GM23338 (cell line): ENCODE data around the gene KIAA1671. TPM values are rescaled to one million over a fixed set of nuclear protein-coding genes. Genes with fewer than 3 reads are reported as not detected.
"Not testable (repeated sequence)": the region's sequence is repeated elsewhere in the genome, so short reads cannot be mapped to it uniquely, and the experiment has no call there.

Source experiments
- ATAC-seq: fragments of 200-7000 bp; cut with Tn5 transposase; 3 replicates; pipeline ENCODE4 v1.9.1; 2020
- DNase-seq: peaks from one replicate; pipeline ENCODE4 v3.0.0-alpha.2; 2015; ENCODE audit warnings: low spot score
- H2AFZ ChIP-seq: fragments of 200-600 bp; sonication (generic); 2 replicates; pipeline ENCODE4 v1.8.0; 2016; ENCODE audit warnings: antibody characterized with exemption, mild to moderate bottlenecking, moderate library complexity
- H3F3A ChIP-seq: fragments of 200-600 bp; sonication (generic); replicated peaks from 2 replicates; pipeline ENCODE4 v1.8.0; 2017; ENCODE audit warnings: antibody characterized with exemption, mixed run types, low read depth
- H3K27ac ChIP-seq: fragments of 200-600 bp; sonication (generic); 2 replicates; pipeline ENCODE4 v1.6.1; 2016; ENCODE audit warnings: low read depth
- H3K27me3 ChIP-seq: fragments of 200-600 bp; sonication (generic); 2 replicates; pipeline ENCODE4 v1.8.0; 2016; ENCODE audit warnings: mild to moderate bottlenecking, mixed run types, moderate library complexity; ENCODE audit not compliant: insufficient read depth
- H3K36me3 ChIP-seq: fragments of 200-600 bp; sonication (generic); 2 replicates; pipeline ENCODE4 v1.8.0; 2016; ENCODE audit warnings: mild to moderate bottlenecking; ENCODE audit not compliant: insufficient read depth
- H3K4me1 ChIP-seq: fragments of 200-600 bp; sonication (generic); 2 replicates; pipeline ENCODE4 v1.8.0; 2016; ENCODE audit warnings: mild to moderate bottlenecking, moderate library complexity; ENCODE audit not compliant: insufficient read depth
- H3K4me2 ChIP-seq: fragments of 200-600 bp; sonication (generic); 2 replicates; pipeline ENCODE4 v1.7.1; 2017; ENCODE audit warnings: mixed run types
- H3K4me3 ChIP-seq: fragments of 200-600 bp; sonication (generic); 2 replicates; pipeline ENCODE4 v1.6.1; 2016; ENCODE audit warnings: mixed run types
- H3K79me2 ChIP-seq: fragments of 200-600 bp; sonication (generic); replicated peaks from 2 replicates; pipeline ENCODE4 v1.8.0; 2017; ENCODE audit warnings: mild to moderate bottlenecking; ENCODE audit not compliant: insufficient read depth
- H3K9me2 ChIP-seq: fragments of 200-600 bp; sonication (generic); 2 replicates; pipeline ENCODE4 v1.8.0; 2017; ENCODE audit not compliant: insufficient read depth
- H4K20me1 ChIP-seq: fragments of 200-600 bp; sonication (generic); replicated peaks from 2 replicates; pipeline ENCODE4 v1.8.0; 2017; ENCODE audit warnings: mild to moderate bottlenecking; ENCODE audit not compliant: insufficient read depth
- H3K27ac Mint-ChIP-seq: 2 replicates; pipeline ENCODE4 v1.8.0; 2020; ENCODE audit warnings: inconsistent platforms, mild to moderate bottlenecking, moderate library complexity, mixed read lengths
- H3K27me3 Mint-ChIP-seq: 3 replicates; pipeline ENCODE4 v1.8.0; 2022; ENCODE audit warnings: low read depth, mild to moderate bottlenecking, moderate library complexity, mixed read lengths, inconsistent platforms; ENCODE audit not compliant: insufficient read depth, poor library complexity
- H3K36me3 Mint-ChIP-seq: 3 replicates; pipeline ENCODE4 v1.8.0; 2021; ENCODE audit warnings: low read depth, mild to moderate bottlenecking, inconsistent platforms, moderate library complexity, mixed read lengths
- H3K4me1 Mint-ChIP-seq: 3 replicates; pipeline ENCODE4 v1.8.0; 2020; ENCODE audit warnings: mild to moderate bottlenecking, inconsistent platforms, mixed read lengths
- H3K4me3 Mint-ChIP-seq: 3 replicates; pipeline ENCODE4 v1.8.0; 2021; ENCODE audit warnings: moderate library complexity, mild to moderate bottlenecking, inconsistent platforms, mixed read lengths
- H3K9me3 Mint-ChIP-seq: 3 replicates; pipeline ENCODE4 v1.8.0; 2020; ENCODE audit warnings: moderate library complexity, mild to moderate bottlenecking, inconsistent platforms, mixed read lengths
- polyA plus RNA-seq: library from polyadenylated mRNA; unstranded; fragments of >200 nt; fragmentation: Nextera tagmentation; extraction: Ambion mirVana; gene quantifications from 2 replicates; pipeline ENCODE4 v1.2.1, GENCODE V29; 2016
- total RNA-seq: library from RNA; depleted of rRNA; stranded (reverse); fragments of >200 nt; shearing (Covaris generic); gene quantifications from 2 replicates; pipeline ENCODE4 v1.2.3, GENCODE V29; 2014
- TF ChIP-seq, protein P1 (sequence below): fragments of 250-450 bp; sonication (Bioruptor Pico); IDR thresholded peaks from 2 replicates; pipeline ENCODE4 v1.5.0; 2020; ENCODE audit warnings: mild to moderate bottlenecking, moderate library complexity
- TF ChIP-seq, protein P2 (sequence below): IDR thresholded peaks from one replicate; pipeline ENCODE4 v1.6.1; 2018; ENCODE audit warnings: antibody characterized with exemption; ENCODE audit not compliant: unreplicated experiment
- TF ChIP-seq, protein P3 (sequence below): IDR thresholded peaks from 2 replicates; pipeline ENCODE4 v1.6.1; 2016; ENCODE audit warnings: antibody characterized with exemption

The KIAA1671 gene
- total and polyA plus RNA-seq, 2 experiments from 2014 or later: 6.1 to 27.2 TPM

DNA sequence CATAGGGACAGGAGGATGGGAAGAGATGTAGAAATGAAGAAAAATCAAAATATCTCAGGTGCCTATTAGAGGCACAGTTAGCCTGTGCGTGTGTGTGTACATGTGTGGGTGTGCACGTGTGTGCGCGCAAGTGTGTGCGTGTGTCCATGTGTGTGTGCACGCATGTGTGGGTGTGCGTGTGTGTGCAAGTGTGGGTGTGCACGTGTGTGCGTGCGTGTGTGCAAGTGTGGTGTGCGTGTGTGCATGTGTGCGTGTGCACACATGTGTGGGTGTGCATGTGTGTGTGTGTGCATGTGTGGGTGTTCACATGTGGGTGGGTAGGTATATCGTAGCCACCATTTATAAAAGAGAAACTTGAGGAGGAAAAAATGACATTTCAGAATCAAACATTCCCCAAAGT lies 276.3 kb downstream of the KIAA1671 start (continued):
- TF ChIP-seq, protein P1, sequence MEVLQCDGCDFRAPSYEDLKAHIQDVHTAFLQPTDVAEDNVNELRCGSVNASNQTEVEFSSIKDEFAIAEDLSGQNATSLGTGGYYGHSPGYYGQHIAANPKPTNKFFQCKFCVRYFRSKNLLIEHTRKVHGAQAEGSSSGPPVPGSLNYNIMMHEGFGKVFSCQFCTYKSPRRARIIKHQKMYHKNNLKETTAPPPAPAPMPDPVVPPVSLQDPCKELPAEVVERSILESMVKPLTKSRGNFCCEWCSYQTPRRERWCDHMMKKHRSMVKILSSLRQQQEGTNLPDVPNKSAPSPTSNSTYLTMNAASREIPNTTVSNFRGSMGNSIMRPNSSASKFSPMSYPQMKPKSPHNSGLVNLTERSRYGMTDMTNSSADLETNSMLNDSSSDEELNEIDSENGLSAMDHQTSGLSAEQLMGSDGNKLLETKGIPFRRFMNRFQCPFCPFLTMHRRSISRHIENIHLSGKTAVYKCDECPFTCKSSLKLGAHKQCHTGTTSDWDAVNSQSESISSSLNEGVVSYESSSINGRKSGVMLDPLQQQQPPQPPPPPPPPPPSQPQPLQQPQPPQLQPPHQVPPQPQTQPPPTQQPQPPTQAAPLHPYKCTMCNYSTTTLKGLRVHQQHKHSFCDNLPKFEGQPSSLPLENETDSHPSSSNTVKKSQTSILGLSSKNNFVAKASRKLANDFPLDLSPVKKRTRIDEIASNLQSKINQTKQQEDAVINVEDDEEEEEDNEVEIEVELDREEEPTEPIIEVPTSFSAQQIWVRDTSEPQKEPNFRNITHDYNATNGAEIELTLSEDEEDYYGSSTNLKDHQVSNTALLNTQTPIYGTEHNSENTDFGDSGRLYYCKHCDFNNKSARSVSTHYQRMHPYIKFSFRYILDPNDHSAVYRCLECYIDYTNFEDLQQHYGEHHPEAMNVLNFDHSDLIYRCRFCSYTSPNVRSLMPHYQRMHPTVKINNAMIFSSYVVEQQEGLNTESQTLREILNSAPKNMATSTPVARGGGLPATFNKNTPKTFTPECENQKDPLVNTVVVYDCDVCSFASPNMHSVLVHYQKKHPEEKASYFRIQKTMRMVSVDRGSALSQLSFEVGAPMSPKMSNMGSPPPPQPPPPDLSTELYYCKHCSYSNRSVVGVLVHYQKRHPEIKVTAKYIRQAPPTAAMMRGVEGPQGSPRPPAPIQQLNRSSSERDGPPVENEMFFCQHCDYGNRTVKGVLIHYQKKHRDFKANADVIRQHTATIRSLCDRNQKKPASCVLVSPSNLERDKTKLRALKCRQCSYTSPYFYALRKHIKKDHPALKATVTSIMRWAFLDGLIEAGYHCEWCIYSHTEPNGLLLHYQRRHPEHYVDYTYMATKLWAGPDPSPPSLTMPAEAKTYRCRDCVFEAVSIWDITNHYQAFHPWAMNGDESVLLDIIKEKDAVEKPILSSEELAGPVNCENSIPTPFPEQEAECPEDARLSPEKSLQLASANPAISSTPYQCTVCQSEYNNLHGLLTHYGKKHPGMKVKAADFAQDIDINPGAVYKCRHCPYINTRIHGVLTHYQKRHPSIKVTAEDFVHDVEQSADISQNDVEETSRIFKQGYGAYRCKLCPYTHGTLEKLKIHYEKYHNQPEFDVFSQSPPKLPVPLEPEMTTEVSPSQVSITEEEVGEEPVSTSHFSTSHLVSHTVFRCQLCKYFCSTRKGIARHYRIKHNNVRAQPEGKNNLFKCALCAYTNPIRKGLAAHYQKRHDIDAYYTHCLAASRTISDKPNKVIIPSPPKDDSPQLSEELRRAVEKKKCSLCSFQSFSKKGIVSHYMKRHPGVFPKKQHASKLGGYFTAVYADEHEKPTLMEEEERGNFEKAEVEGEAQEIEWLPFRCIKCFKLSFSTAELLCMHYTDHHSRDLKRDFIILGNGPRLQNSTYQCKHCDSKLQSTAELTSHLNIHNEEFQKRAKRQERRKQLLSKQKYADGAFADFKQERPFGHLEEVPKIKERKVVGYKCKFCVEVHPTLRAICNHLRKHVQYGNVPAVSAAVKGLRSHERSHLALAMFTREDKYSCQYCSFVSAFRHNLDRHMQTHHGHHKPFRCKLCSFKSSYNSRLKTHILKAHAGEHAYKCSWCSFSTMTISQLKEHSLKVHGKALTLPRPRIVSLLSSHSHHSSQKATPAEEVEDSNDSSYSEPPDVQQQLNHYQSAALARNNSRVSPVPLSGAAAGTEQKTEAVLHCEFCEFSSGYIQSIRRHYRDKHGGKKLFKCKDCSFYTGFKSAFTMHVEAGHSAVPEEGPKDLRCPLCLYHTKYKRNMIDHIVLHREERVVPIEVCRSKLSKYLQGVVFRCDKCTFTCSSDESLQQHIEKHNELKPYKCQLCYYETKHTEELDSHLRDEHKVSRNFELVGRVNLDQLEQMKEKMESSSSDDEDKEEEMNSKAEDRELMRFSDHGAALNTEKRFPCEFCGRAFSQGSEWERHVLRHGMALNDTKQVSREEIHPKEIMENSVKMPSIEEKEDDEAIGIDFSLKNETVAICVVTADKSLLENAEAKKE (CRISPR knock-in tag): no peak
- TF ChIP-seq, protein P2, sequence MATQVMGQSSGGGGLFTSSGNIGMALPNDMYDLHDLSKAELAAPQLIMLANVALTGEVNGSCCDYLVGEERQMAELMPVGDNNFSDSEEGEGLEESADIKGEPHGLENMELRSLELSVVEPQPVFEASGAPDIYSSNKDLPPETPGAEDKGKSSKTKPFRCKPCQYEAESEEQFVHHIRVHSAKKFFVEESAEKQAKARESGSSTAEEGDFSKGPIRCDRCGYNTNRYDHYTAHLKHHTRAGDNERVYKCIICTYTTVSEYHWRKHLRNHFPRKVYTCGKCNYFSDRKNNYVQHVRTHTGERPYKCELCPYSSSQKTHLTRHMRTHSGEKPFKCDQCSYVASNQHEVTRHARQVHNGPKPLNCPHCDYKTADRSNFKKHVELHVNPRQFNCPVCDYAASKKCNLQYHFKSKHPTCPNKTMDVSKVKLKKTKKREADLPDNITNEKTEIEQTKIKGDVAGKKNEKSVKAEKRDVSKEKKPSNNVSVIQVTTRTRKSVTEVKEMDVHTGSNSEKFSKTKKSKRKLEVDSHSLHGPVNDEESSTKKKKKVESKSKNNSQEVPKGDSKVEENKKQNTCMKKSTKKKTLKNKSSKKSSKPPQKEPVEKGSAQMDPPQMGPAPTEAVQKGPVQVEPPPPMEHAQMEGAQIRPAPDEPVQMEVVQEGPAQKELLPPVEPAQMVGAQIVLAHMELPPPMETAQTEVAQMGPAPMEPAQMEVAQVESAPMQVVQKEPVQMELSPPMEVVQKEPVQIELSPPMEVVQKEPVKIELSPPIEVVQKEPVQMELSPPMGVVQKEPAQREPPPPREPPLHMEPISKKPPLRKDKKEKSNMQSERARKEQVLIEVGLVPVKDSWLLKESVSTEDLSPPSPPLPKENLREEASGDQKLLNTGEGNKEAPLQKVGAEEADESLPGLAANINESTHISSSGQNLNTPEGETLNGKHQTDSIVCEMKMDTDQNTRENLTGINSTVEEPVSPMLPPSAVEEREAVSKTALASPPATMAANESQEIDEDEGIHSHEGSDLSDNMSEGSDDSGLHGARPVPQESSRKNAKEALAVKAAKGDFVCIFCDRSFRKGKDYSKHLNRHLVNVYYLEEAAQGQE: no peak
- TF ChIP-seq, protein P3, sequence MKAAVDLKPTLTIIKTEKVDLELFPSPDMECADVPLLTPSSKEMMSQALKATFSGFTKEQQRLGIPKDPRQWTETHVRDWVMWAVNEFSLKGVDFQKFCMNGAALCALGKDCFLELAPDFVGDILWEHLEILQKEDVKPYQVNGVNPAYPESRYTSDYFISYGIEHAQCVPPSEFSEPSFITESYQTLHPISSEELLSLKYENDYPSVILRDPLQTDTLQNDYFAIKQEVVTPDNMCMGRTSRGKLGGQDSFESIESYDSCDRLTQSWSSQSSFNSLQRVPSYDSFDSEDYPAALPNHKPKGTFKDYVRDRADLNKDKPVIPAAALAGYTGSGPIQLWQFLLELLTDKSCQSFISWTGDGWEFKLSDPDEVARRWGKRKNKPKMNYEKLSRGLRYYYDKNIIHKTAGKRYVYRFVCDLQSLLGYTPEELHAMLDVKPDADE: no peak

DNA sequence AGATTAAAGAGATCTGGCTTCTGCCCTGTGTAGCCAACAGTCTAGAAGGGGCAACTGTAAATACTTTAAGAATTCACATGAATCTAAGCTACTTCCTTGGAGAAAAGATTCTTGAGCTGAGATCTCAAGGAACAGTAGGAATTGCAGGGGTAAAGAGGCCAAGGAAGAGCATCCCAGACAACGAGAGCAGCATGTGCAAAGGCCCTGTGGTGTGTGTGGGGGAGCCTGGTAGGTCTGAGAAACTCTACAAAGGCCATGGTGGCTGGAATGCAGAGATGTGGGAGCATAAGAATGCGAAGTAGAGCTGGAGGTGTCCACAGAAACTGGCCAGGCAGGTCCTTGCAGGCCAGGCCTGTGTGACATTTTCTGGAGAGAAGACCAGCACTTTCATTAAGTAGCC lies 278.2 kb downstream of the KIAA1671 start:
- not testable (repeated sequence) for H3K27me3 ChIP-seq, H3K9me3 Mint-ChIP-seq, H3K4me3 ChIP-seq, H2AFZ ChIP-seq, H3K27ac ChIP-seq, H3K4me2 ChIP-seq, H3K4me1 ChIP-seq, H3K4me1 Mint-ChIP-seq, ATAC-seq, H3K9me2 ChIP-seq, H3K79me2 ChIP-seq, H3K36me3 ChIP-seq, H4K20me1 ChIP-seq, H3K4me3 Mint-ChIP-seq, H3K27me3 Mint-ChIP-seq, H3K27ac Mint-ChIP-seq, DNase-seq, H3F3A ChIP-seq, H3K36me3 Mint-ChIP-seq
